GM12892 (cell line): Measurements from ENCODE around the gene SCIN.
"Not testable (repeated sequence)": the region's sequence is repeated elsewhere in the genome, so short reads cannot be mapped to it uniquely, and the experiment has no call there.

ENCODE experiments used
- DNase-seq: peaks from one replicate; pipeline ENCODE4 v3.0.0; 2011; ENCODE audit not compliant: insufficient read length
- FAIRE-seq: peaks from 2 replicates; lab custom pipeline; 2011; peaks lifted over from hg19 to GRCh38; lab: Jason Lieb, UNC
- POLR2A ChIP-seq: IDR thresholded peaks from 2 replicates; pipeline ENCODE4 v1.6.1; 2011; ENCODE audit warnings: low read depth, low read length, control low read depth
- POLR2AphosphoS5 ChIP-seq: IDR thresholded peaks from 2 replicates; pipeline ENCODE4 v1.6.1; 2011; ENCODE audit warnings: low read depth, low read length, control low read depth
- TAF1 ChIP-seq: IDR thresholded peaks from 2 replicates; pipeline ENCODE4 v1.6.1; 2011; ENCODE audit warnings: low read depth, mild to moderate bottlenecking, control low read depth, low read length, borderline replicate concordance

The SCIN gene

DNA sequence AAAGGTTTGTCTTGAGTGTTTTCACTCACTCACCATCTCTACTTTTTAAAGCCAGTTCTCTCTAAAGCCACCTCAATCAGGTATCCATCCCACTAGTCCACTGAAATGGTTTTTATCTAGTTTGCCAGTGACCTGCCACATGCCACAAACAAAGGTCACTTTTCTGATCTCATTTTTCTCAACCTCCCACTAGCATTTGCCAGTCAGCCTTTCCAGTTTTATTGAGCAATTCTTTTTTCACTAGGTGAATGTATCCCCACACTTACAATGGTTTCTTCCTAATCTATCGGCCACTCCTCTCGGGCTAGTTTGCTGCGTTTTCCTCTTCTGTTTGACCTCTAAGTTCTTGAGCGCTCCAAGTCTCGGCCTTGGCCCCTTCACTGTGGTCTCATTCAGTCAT is 72.0 kb downstream of the SCIN start:
- TF ChIP-seq TAF1 (no peak), POLR2A (no peak), POLR2AphosphoS5 (no peak)
- FAIRE-seq: no peak
- no peak for DNase-seq

DNA sequence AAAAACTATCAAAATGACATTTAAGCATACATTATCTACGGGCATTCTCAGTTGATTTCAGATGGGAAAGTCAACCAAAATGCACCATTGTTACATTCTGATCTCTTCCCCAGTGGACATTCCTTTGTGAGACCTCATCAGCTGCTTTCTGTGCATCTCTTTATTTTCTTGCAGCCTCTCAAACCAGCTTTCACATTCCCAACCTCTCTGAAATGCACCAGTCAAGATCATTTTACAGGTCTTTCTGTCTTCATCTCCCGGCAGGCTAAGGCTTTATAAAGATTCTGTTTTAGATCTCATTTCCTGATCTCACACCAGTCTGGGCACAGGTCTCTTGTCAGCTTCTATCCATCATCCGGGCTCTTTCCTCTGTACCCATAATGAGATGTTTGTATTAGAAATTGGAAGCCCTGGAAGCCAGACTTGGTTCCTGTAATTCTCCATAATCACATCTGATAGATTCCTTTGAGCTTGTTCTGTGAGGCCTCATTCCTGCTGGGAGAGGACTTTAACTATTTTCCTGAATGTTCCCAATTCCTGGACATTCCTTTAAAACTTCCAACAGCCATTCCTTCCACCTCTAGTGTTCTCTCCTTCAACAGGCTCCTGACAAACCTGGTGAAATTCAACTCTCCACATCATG is 72.6 kb downstream of the SCIN start:
- FAIRE-seq (no peak), DNase-seq (no peak)
- TF ChIP-seq POLR2AphosphoS5: no peak
- no peak for TF ChIP-seq POLR2A
- TF ChIP-seq TAF1: no peak

DNA sequence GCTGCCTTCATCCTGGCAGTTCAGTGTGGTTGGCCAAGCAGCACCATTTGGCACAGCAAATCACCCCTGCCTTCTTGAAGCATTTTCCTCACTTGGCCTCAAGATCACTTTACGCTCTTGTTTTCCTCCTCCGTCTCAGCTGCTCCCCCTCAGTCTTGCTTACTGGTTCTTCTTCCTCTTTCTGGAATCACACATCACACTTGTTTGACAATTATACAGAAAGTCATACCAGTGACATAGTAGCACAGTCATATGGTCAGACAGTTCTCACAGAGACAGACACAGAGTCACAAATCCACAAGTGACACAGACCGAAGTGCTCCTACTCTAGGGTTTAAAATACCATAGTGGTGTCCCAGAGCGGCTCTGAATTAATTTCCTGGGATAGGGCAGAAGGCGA is 73.1 kb downstream of the SCIN start:
- TF ChIP-seq TAF1 (no peak), POLR2AphosphoS5 (no peak), POLR2A (no peak)
- DNase-seq: no peak
- no peak for FAIRE-seq

DNA sequence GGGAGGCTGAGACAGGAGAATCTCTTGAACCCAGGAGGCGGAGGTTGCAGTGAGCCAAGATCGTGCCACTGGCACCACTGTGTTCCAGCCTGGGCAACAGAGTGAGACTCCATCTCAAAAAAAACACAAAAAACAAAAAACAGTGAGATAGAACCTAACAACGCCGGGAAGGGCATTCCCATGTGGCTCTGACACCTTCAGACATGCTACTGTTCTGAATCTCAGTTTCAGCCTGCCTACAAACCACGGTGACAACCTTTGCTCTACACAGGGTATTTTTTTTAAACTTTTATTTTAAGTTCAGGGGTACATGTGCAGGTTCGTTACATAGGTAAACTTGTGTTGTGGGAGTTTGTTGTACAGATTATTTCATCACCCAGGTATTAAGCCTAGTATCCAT is 74.7 kb downstream of the SCIN start:
- not testable (repeated sequence) for FAIRE-seq, DNase-seq

DNA sequence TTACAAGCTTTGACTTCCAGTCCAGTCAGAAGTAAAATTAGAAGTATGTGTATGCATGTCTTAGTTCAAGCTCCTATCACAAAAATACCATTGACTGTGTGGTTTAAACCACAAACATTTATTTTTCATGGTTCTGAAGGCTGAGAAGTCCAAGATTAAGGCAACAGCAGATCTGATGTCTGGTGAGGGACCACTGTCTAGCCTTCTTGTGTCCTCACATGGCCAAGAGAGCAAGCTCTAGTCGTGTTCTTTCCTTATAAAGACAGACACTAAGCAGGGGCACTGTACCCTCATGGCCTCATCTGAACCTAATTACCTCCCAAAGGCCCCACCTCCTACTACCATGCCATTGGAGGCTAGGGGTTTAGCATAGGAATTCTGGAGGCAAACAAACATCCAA is 75.6 kb downstream of the SCIN start:
- DNase-seq (no peak), FAIRE-seq (no peak)
- TF ChIP-seq TAF1: no peak
- TF ChIP-seq POLR2AphosphoS5: no peak
- no peak for TF ChIP-seq POLR2A

DNA sequence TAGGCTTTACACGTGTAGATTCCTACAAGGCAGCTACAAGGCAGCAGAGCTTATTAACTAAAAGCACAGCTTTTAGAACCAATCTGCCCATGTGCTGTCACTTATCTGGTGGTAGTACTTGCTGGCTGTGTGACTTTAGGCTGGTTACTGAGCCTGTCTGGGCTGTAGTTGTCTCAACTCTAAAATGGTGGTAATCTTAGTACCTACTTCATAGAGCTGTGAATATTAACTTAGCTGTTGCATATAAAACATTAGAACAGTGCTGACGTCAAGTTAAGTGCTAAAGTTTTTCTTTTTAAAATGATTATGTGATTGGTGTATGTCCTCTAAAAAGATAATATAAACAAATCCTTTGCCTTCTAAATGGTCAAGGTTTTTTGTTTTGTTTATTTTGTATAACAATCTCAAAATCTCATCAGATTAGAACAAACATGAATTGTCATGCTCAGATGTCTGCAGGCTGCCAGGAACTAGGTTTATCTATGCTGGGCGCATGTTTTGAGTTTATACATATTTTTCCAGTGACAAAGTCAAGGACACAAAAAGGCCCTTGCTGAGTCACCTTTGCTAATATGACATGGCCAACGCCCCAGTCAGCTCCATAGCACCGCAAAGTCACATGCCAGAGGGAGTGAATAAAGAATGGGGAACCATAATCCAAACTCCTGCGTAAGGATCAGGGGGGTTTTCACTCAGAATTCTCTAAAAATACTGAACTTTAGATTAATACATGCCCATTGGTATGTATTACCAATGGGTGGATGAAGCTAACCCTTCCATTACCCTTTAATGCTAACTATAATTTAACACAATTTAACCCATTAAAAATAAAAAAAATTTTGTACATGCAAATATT is 77.1 kb downstream of the SCIN start:
- DNase-seq (no peak), FAIRE-seq (no peak)
- no peak for TF ChIP-seq POLR2AphosphoS5
- TF ChIP-seq TAF1: no peak
- TF ChIP-seq POLR2A: no peak

DNA sequence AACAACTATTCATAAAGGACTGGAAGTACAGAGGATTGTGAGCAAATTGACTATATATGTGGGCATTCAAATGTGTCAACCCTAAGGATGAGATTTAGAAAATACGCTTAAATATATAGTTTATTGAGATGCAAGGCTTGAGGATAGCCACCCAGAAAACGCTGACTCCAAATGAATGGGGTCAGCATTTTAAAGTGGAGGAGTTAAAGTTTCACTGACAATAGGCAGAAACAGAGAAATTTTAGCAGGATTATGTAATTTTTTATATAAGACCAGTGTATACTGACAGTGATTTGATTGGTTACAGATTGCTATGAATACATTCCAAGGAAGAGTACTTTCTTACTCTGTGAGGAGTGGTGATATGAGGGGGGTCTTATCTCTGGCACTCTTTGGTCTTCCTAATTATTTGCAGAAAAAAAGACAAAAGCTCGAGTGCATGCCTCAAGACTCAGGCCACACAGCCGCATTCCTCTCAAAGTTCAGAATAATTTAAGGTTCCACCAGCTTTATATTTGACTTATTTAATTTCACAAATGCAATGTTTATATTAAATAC is 78.3 kb downstream of the SCIN start:
- TF ChIP-seq POLR2A: no peak
- TF ChIP-seq POLR2AphosphoS5: no peak
- TF ChIP-seq TAF1: no peak
- no peak for DNase-seq
- no peak for FAIRE-seq

DNA sequence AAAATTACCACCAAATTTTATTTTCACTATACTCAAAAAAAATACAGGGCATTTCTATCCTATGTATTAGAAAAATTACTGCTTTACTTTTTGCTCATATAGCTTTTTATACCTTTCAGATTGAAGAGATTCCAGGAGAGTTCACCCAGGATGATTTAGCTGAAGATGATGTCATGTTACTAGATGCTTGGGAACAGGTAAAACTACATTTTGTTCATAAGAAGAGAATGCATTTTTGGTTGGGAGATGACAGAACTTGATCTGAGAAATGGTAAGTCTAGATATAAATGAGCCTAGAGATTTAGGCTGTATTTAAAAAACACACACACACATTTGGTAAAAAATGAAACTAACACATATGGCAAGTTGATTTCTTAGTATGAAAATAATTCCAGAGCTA is 78.8 kb downstream of the SCIN start:
- no peak for DNase-seq
- FAIRE-seq: no peak
- no peak for TF ChIP-seq TAF1

DNA sequence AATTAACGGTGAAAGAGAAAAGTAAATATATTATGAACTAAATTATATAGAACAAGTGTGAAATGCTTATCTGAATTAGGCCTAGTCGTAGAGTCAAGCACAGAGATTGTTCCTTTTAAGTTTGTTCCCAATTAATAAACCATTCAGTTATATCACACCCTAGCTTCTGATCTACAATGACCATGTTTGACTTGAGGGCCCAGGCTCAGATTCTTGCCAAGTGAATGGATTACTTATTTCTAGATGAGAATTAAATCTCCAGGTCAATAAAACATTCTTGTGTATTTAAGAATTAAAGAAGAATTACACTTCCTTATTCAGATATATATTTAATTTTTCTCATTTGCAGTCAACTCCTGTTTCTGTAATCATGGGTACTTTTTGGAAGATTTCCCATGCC is 79.6 kb downstream of the SCIN start:
- TF ChIP-seq POLR2A: no peak
- TF ChIP-seq POLR2AphosphoS5: no peak
- no peak for TF ChIP-seq TAF1
- no peak for FAIRE-seq

DNA sequence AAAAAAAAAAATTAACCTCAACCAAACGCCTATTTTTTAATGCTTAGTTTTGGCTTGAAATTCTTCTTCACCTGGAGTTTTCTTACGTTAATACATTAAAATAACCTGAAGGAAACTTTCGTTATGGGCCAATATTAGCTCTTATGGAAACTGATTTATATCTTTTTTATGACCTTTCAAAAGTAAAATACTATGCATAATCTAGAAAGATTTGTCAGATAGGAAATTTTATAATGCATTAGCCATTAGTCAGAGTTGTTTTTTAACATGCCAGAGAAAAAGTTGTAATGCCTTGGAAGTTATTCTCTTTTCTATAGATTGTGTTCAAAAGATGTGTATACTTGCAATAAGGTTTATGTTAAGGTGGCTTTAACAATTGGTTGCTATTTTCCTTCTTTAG is 82.6 kb downstream of the SCIN start:
- TF ChIP-seq POLR2AphosphoS5: no peak
- TF ChIP-seq TAF1: no peak
- TF ChIP-seq POLR2A: no peak
- FAIRE-seq: no peak
- no peak for DNase-seq

More for the DNA sequence above, 79.6 kb downstream of the SCIN start:
- DNase-seq: no peak

DNA sequence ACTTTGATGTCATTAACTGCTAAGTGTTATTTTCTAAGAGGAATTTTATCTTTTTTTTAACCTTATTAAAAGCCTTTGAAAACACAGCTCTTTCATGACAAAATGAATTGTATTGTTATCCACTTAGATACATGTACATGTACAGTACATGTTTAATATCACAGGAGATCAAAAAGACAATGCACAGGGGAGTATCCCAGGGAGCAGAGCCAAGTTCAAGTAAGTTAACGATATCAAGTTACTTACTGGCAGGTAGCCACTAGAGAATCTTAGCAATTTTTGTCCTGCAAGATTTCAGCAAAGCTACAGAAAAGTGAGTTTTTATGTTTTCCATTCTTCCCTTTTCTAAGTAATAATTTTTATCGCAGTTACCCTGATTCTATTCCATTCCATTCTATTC is 83.0 kb downstream of the SCIN start:
- FAIRE-seq (no peak), DNase-seq (no peak)
- TF ChIP-seq POLR2AphosphoS5 (no peak), POLR2A (no peak), TAF1 (no peak)

DNA sequence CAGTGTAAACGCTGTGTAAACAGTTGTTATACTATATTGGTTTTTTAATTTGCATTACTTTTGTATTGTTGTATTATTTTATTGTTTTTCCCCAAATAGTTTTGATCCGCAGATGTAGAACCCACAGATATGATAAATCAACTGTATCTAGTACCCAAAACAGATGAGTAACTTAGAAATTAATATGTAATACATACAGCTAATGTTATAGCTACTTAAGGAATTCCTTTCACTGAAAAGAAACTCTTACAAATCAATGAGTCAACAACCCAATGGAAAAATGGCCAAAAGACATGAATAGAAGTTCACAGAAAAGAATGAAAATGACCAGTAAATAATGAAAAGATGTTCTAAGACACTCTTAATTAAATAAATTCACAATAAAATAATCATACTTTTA is 84.6 kb downstream of the SCIN start:
- FAIRE-seq (no peak), DNase-seq (no peak)
- TF ChIP-seq POLR2AphosphoS5 (no peak), TAF1 (no peak), POLR2A (no peak)

DNA sequence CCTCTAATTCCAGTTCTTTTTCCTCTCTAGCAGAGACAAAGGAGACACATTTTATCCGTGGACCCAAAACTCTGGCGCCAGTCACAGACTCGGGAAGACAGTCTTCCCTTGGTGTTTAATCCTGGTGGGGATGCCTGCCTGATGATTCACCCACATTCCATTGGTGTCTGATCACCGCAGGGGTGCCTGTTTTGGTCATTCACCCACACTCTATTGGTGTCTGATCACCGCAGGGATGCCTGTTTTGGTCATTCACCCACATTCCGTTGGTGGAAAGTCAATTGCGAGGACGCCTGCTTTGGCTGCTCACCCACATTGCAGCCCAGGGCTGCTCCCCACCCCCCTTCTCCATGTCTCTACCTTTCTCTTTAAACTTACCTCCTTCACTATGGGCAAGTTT is 89.9 kb downstream of the SCIN start:
- not testable (repeated sequence) for DNase-seq, FAIRE-seq

DNA sequence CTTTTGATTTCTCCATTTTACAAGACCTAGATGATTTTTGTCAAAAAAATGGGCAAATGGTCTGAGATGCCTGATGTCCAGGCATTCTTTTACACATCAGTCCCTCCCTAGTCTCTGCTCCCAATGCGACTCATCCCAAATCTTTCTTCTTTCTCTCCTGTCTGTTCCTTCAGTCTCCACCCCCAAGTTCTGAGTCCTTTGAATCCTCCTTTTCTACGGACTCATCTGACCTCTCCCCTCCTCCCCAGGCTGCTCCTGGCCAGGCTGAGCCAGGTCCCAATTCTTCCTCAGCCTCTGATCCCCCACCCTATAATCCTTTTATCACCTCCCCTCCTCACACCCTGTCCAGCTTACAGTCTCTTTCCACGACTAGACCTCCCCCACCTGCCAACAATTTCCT is 90.5 kb downstream of the SCIN start:
- DNase-seq, FAIRE-seq: not testable (repeated sequence)
